Measurements from ENCODE around the gene UBE2K.

DNA sequence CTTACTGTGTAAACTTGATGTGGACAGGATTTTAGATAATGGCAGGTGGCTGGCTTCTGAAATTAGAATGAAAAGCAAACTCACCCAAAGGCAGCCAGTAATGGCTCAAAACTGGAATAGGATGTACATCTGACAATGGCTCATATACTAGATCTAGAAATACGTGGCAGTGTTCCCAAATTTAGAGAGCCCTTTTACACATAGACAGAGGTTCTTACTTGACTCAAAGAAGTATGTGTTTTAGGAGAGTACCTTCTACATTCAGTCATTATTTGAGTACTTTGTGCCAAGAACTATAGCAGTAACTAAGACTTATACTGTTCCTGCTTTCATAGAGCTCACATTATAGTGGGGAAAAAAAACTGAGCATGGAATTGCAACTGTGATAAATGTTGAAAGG lies 48.0 kb downstream of the UBE2K start:
- TF ChIP-seq CTCF (IDR thresholded peaks at IDR 0.05): no peak
- no peak for TF ChIP-seq POLR2A (IDR thresholded peaks at IDR 0.05)

Data from body of pancreas (tissue), 4 donors.